ENCODE results near the gene FSTL4. TPM values are rescaled to one million over a fixed set of nuclear protein-coding genes. Genes with fewer than 3 reads are reported as not detected.

FSTL4 gene
- total RNA-seq, 4 donors from 2014 or later = 0.27 to 1.6 (median 0.35) TPM; not detected in 1

GRCh38 chr5:133497608-133498348 lies 114.6 kb downstream of the FSTL4 start:
- Histone ChIP-seq H3K27ac (no peak overlapping the region), H3K36me3 (no peaks in the 10 kb centered on the region), H3K4me1 (no peaks in the 10 kb centered on the region), H3K4me3 (no peak overlapping the region), H3K27me3 (no peaks in the 10 kb centered on the region), H3K9me3 (no peaks in the 10 kb centered on the region)
- no peak for TF ChIP-seq POLR2A (IDR thresholded peaks at IDR 0.05)
- no peak for TF ChIP-seq CTCF (IDR thresholded peaks at IDR 0.05)
- no peak for DNase-seq

- Histone ChIP-seq H3K9me3 (no peaks in the 10 kb centered on the region), H3K4me1 (no peaks in the 10 kb centered on the region)
- TF ChIP-seq POLR2A (IDR thresholded peaks at IDR 0.05) (no peak), CTCF (IDR thresholded peaks at IDR 0.05) (no peak)
Measured at GRCh38 chr5:133496631-133497030, 115.7 kb downstream of the FSTL4 start.

GRCh38 chr5:133494923-133495246 lies 117.5 kb downstream of the FSTL4 start:
- H3K4me1 ChIP-seq = no peaks in the 10 kb centered on the region
- H3K36me3 ChIP-seq = no peaks in the 10 kb centered on the region
- TF ChIP-seq CTCF (IDR thresholded peaks at IDR 0.05) = no peak
- TF ChIP-seq POLR2A (IDR thresholded peaks at IDR 0.05) = no peak
- no peak for DNase-seq
- H3K27me3 ChIP-seq = no peaks in the 10 kb centered on the region
- no peak overlapping the region for H3K4me3 ChIP-seq
- H3K27ac ChIP-seq = no peak overlapping the region
- no peaks in the 10 kb centered on the region for H3K9me3 ChIP-seq

More at GRCh38 chr5:133496631-133497030, 115.7 kb downstream of the FSTL4 start:
- DNase-seq = no peak
- no peak overlapping the region for H3K27ac ChIP-seq
- no peak overlapping the region for H3K4me3 ChIP-seq
- H3K27me3 ChIP-seq = no peaks in the 10 kb centered on the region
- no peaks in the 10 kb centered on the region for H3K36me3 ChIP-seq

GRCh38 chr5:133494232-133494922 lies 118.0 kb downstream of the FSTL4 start:
- H3K36me3 ChIP-seq = no peaks in the 10 kb centered on the region

GRCh38 chr5:133489632-133490031 lies 122.7 kb downstream of the FSTL4 start:
- H3K27ac ChIP-seq = no peak overlapping the region
- H3K4me3 ChIP-seq = no peak overlapping the region
- no peak for TF ChIP-seq POLR2A (IDR thresholded peaks at IDR 0.05)
- TF ChIP-seq CTCF (IDR thresholded peaks at IDR 0.05) = no peak
- H3K27me3 ChIP-seq = no peaks in the 10 kb centered on the region
- DNase-seq = no peak
- no peaks in the 10 kb centered on the region for H3K36me3 ChIP-seq
- H3K4me1 ChIP-seq = no peaks in the 10 kb centered on the region
- no peaks in the 10 kb centered on the region for H3K9me3 ChIP-seq

More at GRCh38 chr5:133494232-133494922, 118.0 kb downstream of the FSTL4 start:
- H3K27me3 ChIP-seq = no peaks in the 10 kb centered on the region
- DNase-seq = no peak
- H3K4me3 ChIP-seq = no peak overlapping the region
- H3K9me3 ChIP-seq = no peaks in the 10 kb centered on the region
- H3K4me1 ChIP-seq = no peaks in the 10 kb centered on the region
- H3K27ac ChIP-seq = no peak overlapping the region
- TF ChIP-seq CTCF (IDR thresholded peaks at IDR 0.05) (no peak), POLR2A (IDR thresholded peaks at IDR 0.05) (no peak)

Data from Peyer's patch (tissue), 4 donors.